HG03103 (cell line): ENCODE data around the gene RHBDL1.

Experiments used
- ATAC-seq: cut with Tn5 transposase; IDR thresholded peaks from one replicate; pipeline ENCODE4 v1.9.1; 2021; ENCODE audit warnings: low read depth; ENCODE audit not compliant: unreplicated experiment

RHBDL1 gene

GRCh38 chr16:716768-717325, 41.4 kb downstream of the RHBDL1 start:
- no peak for ATAC-seq

GRCh38 chr16:717450-718245, 42.2 kb downstream of the RHBDL1 start:
- ATAC-seq = no peak

GRCh38 chr16:718389-718788, 42.9 kb downstream of the RHBDL1 start:
- no peak for ATAC-seq

- no peak for ATAC-seq
Measured at GRCh38 chr16:718922-719321, 43.5 kb downstream of the RHBDL1 start.

- ATAC-seq = no peak
Measured at GRCh38 chr16:719815-720446, 44.5 kb downstream of the RHBDL1 start.

GRCh38 chr16:720447-720989, 45.0 kb downstream of the RHBDL1 start:
- peak; percentile 18 for ATAC-seq

GRCh38 chr16:720990-721764, 45.7 kb downstream of the RHBDL1 start, which contains the start of gene ANTKMT:
ANTKMT (plus strand) TSS chr16:721146; CDS start chr16:721275, 129 bp downstream.
- peak; percentile 54 for ATAC-seq

GRCh38 chr16:721765-722540, 46.5 kb downstream of the RHBDL1 start:
- ATAC-seq = no peak

- no peak for ATAC-seq
Measured at GRCh38 chr16:722835-723633, 47.6 kb downstream of the RHBDL1 start.

GRCh38 chr16:723695-724094, 48.2 kb downstream of the RHBDL1 start:
- no peak for ATAC-seq

GRCh38 chr16:724188-725040, 48.9 kb downstream of the RHBDL1 start:
- no peak for ATAC-seq

GRCh38 chr16:725041-725376, 49.5 kb downstream of the RHBDL1 start:
- ATAC-seq = no peak

- no peak for ATAC-seq
Measured at GRCh38 chr16:725463-726187, 50.2 kb downstream of the RHBDL1 start.

GRCh38 chr16:726188-726437, 50.6 kb downstream of the RHBDL1 start:
- ATAC-seq = no peak

- ATAC-seq = no peak
Measured at GRCh38 chr16:726438-727290, 51.2 kb downstream of the RHBDL1 start, which contains the start of the genes CCDC78 and HAGHL. CCDC78 (minus strand) TSS chr16:726443; CDS start chr16:726367, 76 bp downstream. HAGHL (plus strand) TSS chr16:727106; CDS start chr16:727510, 404 bp downstream.

GRCh38 chr16:727291-727977, 52.0 kb downstream of the RHBDL1 start:
- ATAC-seq = no peak
